HCT116 (cell line): Measurements from ENCODE around the gene ARMC6. TPM values are rescaled to one million over a fixed set of nuclear protein-coding genes. Genes with fewer than 3 reads are reported as not detected.

Experiments used
- ATAC-seq: fragments of 200-7000 bp; cut with Tn5 transposase; 2 replicates; pipeline ENCODE4 v1.9.1; 2020; ENCODE audit warnings: mild to moderate bottlenecking, moderate library complexity
- BruUV-seq: library from RNA; stranded (reverse); fragments of 400-500 nt; replicated peaks from 2 replicates; lab custom pipeline; 2021; lab: Mats Ljungman, UMichigan
- CTCF ChIA-PET: fragments of 300-600 bp; sonication (Branson Sonifier 250); formaldehyde crosslinking; loops from one replicate; lab custom pipeline; 2021; ENCODE audit warnings: antibody characterized with exemption; lab: Charles Lee
- POLR2A ChIA-PET: fragments of 300-600, 350-600 bp; sonication (Branson Sonifier 250); formaldehyde crosslinking; loops from one replicate; lab custom pipeline; 2021; ENCODE audit warnings: antibody characterized with exemption; lab: Charles Lee
- RAD21 ChIA-PET, 2 experiments: fragments of 300-600 bp; sonication (Branson Sonifier 250); formaldehyde crosslinking; loops; one replicate each; lab custom pipeline; 2023; ENCODE audit warnings: low total read pairs in 2 of 2; ENCODE audit not compliant: uncharacterized antibody in 2 of 2, unreplicated experiment in 2 of 2, low non-redundant PET in 1 of 2; lab: Charles Lee
- DNase-seq: peaks from one replicate; pipeline ENCODE4 v3.0.0-alpha.2; 2010; ENCODE audit warnings: low read depth, low spot score
- H2AFZ ChIP-seq: fragments of 200-600 bp; shearing (Covaris generic), sonication (generic); 2 replicates; pipeline ENCODE4 v1.6.1; 2017; ENCODE audit warnings: low read depth, mixed run types, mixed read lengths, antibody characterized with exemption, low read length; ENCODE audit not compliant: poor library complexity, severe bottlenecking
- H3K27ac ChIP-seq: 2 replicates; pipeline ENCODE4 v1.5.1; 2012; ENCODE audit warnings: low read depth, low read length
- H3K27me3 ChIP-seq: fragments of 200-600 bp; sonication (generic); 2 replicates; pipeline ENCODE4 v1.6.1; 2016; ENCODE audit warnings: mixed run types, low read length, mixed read lengths; ENCODE audit not compliant: insufficient read depth
- H3K36me3 ChIP-seq, 2 experiments: fragments of 200-500 bp in 1 of 2; fragments of 200-600 bp in 1 of 2; sonication (Bioruptor generic) in 1 of 2; sonication (generic) in 1 of 2; 2 replicates each; pipeline versions ENCODE4 v1.5.1 to v1.6.1; 2014 to 2016; ENCODE audit warnings: low read length in 2 of 2, inconsistent platforms in 1 of 2, mixed read lengths in 1 of 2, mixed run types in 1 of 2; ENCODE audit not compliant: insufficient read depth in 2 of 2, control insufficient read depth in 1 of 2
- H3K4me1 ChIP-seq, 2 experiments: fragments of 200-600 bp in 1 of 2; sonication (generic) in 1 of 2; 2 replicates each; pipeline versions ENCODE4 v1.5.1 to v1.6.1; 2012 to 2017; ENCODE audit warnings: low read length in 2 of 2, inconsistent platforms in 1 of 2, mild to moderate bottlenecking in 1 of 2, mixed read lengths in 1 of 2, mixed run types in 1 of 2, moderate library complexity in 1 of 2; ENCODE audit not compliant: insufficient read depth in 2 of 2, control insufficient read depth in 1 of 2
- H3K4me2 ChIP-seq: fragments of 200-600 bp; sonication (generic); 2 replicates; pipeline ENCODE4 v1.6.1; 2017; ENCODE audit warnings: mixed run types, low read length, mixed read lengths
- H3K4me3 ChIP-seq, 2 experiments: fragments of 200-600 bp in 1 of 2; sonication (generic) in 1 of 2; replicated peaks in 1 of 2; 2 replicates each; pipeline ENCODE4 v1.5.1; 2011 to 2016; ENCODE audit warnings: low read length in 2 of 2, control low read depth in 1 of 2, low read depth in 1 of 2, mild to moderate bottlenecking in 1 of 2, mixed read lengths in 1 of 2, mixed run types in 1 of 2
- H3K79me2 ChIP-seq: fragments of 200-600 bp; sonication (generic); 2 replicates; pipeline ENCODE4 v1.6.1; 2017; ENCODE audit warnings: mild to moderate bottlenecking, mixed run types, low read length, moderate library complexity, mixed read lengths; ENCODE audit not compliant: insufficient read depth
- H3K9ac ChIP-seq: fragments of 200-600 bp; sonication (generic); 2 replicates; pipeline ENCODE4 v1.6.1; 2016; ENCODE audit warnings: low read length, mixed read lengths
- H3K9me2 ChIP-seq: fragments of 200-600 bp; sonication (generic), shearing (Covaris generic); 2 replicates; pipeline ENCODE4 v1.6.1; 2017; ENCODE audit warnings: mixed run types, mild to moderate bottlenecking, moderate library complexity; ENCODE audit not compliant: insufficient read depth
- H3K9me3 ChIP-seq, 2 experiments: fragments of 200-500 bp in 1 of 2; fragments of 200-600 bp in 1 of 2; sonication (Bioruptor generic) in 1 of 2; sonication (generic) in 1 of 2; 2 replicates each; pipeline ENCODE4 v1.6.1; 2014 to 2017; ENCODE audit warnings: low read length in 2 of 2, mixed read lengths in 2 of 2, inconsistent platforms in 1 of 2, low read depth in 1 of 2, mild to moderate bottlenecking in 1 of 2, mixed run types in 1 of 2, moderate library complexity in 1 of 2; ENCODE audit not compliant: control insufficient read depth in 1 of 2, insufficient read depth in 1 of 2
- H4K20me1 ChIP-seq: fragments of 200-600 bp; sonication (generic), shearing (Covaris generic); 2 replicates; pipeline ENCODE4 v1.6.1; 2017; ENCODE audit warnings: mixed run types, mild to moderate bottlenecking, moderate library complexity; ENCODE audit not compliant: insufficient read depth
- CBX3 ChIP-seq: IDR thresholded peaks from 2 replicates; pipeline ENCODE4 v1.6.1; 2012; ENCODE audit warnings: low read depth
- CEBPB ChIP-seq: IDR thresholded peaks from 2 replicates; pipeline ENCODE4 v1.6.1; 2012; ENCODE audit warnings: low read depth
- ELF1 ChIP-seq: IDR thresholded peaks from 2 replicates; pipeline ENCODE4 v1.6.1; 2012; ENCODE audit warnings: low read depth, borderline replicate concordance
- EZH2 ChIP-seq: fragments of 200-600 bp; sonication (generic); IDR thresholded peaks from 2 replicates; pipeline ENCODE4 v1.6.1; 2017; ENCODE audit warnings: antibody characterized with exemption, mixed run types
- JUND ChIP-seq: IDR thresholded peaks from 2 replicates; pipeline ENCODE4 v1.6.1; 2012
- MAX ChIP-seq: IDR thresholded peaks from 2 replicates; pipeline ENCODE4 v1.6.1; 2012
- POLR2AphosphoS5 ChIP-seq: IDR thresholded peaks from 2 replicates; pipeline ENCODE4 v1.6.1; 2011; ENCODE audit warnings: mild to moderate bottlenecking, low read depth, low read length, moderate library complexity
- TCF7L2 ChIP-seq: IDR thresholded peaks from 2 replicates; pipeline ENCODE4 v1.7.0; 2011; ENCODE audit warnings: borderline replicate concordance, inconsistent platforms; ENCODE audit not compliant: insufficient read depth, insufficient read length; ENCODE audit errors: extremely low read depth
- YY1 ChIP-seq: IDR thresholded peaks from 2 replicates; pipeline ENCODE4 v1.6.1; 2011; ENCODE audit warnings: low read length, low read depth, moderate library complexity, mild to moderate bottlenecking; ENCODE audit not compliant: insufficient replicate concordance; ENCODE audit errors: extremely low read depth
- ZBTB33 ChIP-seq: IDR thresholded peaks from 2 replicates; pipeline ENCODE4 v1.6.1; 2011; ENCODE audit warnings: mild to moderate bottlenecking, low read length, moderate library complexity; ENCODE audit not compliant: insufficient replicate concordance; ENCODE audit errors: extremely low read depth
- ZFX ChIP-seq: fragments of 450-650 bp; IDR thresholded peaks from 2 replicates; pipeline ENCODE4 v1.6.1; 2017
- ZNF274 ChIP-seq: fragments of 200-500 bp; sonication (Bioruptor generic); IDR thresholded peaks from 2 replicates; pipeline ENCODE4 v1.6.1; 2014; ENCODE audit warnings: mild to moderate bottlenecking, low read depth, low read length, inconsistent platforms
- intact Hi-C: fragments of 100-400 bp; cut with micrococcal nuclease; formaldehyde crosslinking; loops from 2 replicates; pipeline ENCODE4 v1.10.0; 2022
- total RNA-seq: library from RNA; stranded (reverse); gene quantifications from one replicate; pipeline ENCODE4 v1.2.1, GENCODE V29; 2021; ENCODE audit not compliant: unreplicated experiment

ARMC6 gene
- total RNA-seq, 1 experiment from 2014 or later: 34.7 TPM

- no peaks in the 10 kb centered on the region for H3K9me3 ChIP-seq
- H2AFZ ChIP-seq: no peak overlapping the region
- peaks cover 0 to 9% of the 10 kb centered on the region in 2 experiments; a peak in 1 of 4 replicates for H3K4me1 ChIP-seq
- ATAC-seq (no peak), DNase-seq (no peak)
- no peaks in the 10 kb centered on the region for H4K20me1 ChIP-seq
- H3K9me2 ChIP-seq: no peaks in the 10 kb centered on the region
- no peaks in the 10 kb centered on the region for H3K27me3 ChIP-seq
- H3K9ac ChIP-seq: no peak overlapping the region
- H3K36me3 ChIP-seq: peaks cover 6 to 9% of the 10 kb centered on the region in 2 experiments; a peak in 1 of 4 replicates
- no peak overlapping the region for H3K4me2 ChIP-seq
- ChIA-PET RAD21 (interaction anchor here (0.5 to 1.3 kb wide), 6 partner anchors 48 to 108 kb away, joined by 3 to 6 read pairs (median 4); partner anchors contain the start of genes COPE (in 1 of the 2) and DDX49 (in 1 of the 2)), POLR2A (interaction anchor here (1.3 to 1.8 kb wide), 2 partner anchors 69 to 71 kb away, joined by 5 to 10 read pairs; partner anchors contain the start of genes COPE and DDX49), CTCF (interaction anchor here (1.0 to 2.8 kb wide), 11 partner anchors 8 to 397 kb away, joined by 3 to 33 read pairs (median 4); partner anchors contain the start of genes COPE, DDX49 and SLC25A42)
- intact Hi-C loops: loop anchor here (2.0 kb wide), 2 partner anchors 47 to 69 kb away; partner anchors contain the start of genes COPE, DDX49 and HOMER3
- no TSS peak for BruUV-seq
- no peaks in the 10 kb centered on the region for H3K79me2 ChIP-seq
- no peak overlapping the region for H3K4me3 ChIP-seq
- no peak overlapping the region for H3K27ac ChIP-seq
- no peak for TF ChIP-seq CBX3
- no peak for TF ChIP-seq EZH2
- no peak for TF ChIP-seq ZBTB33
- no peak for TF ChIP-seq POLR2AphosphoS5
- TF ChIP-seq CEBPB: no peak
- no peak for TF ChIP-seq ELF1
- no peak for TF ChIP-seq ZNF274
- no peak for TF ChIP-seq TCF7L2
- TF ChIP-seq MAX: no peak
- no peak for TF ChIP-seq JUND
- no peak for TF ChIP-seq YY1
- TF ChIP-seq ZFX: no peak
Measured at GRCh38 chr19:18987456-18987855, 45.9 kb upstream of the ARMC6 start.
